ENCODE data around the gene FPR2.

Gene FPR2

DNA sequence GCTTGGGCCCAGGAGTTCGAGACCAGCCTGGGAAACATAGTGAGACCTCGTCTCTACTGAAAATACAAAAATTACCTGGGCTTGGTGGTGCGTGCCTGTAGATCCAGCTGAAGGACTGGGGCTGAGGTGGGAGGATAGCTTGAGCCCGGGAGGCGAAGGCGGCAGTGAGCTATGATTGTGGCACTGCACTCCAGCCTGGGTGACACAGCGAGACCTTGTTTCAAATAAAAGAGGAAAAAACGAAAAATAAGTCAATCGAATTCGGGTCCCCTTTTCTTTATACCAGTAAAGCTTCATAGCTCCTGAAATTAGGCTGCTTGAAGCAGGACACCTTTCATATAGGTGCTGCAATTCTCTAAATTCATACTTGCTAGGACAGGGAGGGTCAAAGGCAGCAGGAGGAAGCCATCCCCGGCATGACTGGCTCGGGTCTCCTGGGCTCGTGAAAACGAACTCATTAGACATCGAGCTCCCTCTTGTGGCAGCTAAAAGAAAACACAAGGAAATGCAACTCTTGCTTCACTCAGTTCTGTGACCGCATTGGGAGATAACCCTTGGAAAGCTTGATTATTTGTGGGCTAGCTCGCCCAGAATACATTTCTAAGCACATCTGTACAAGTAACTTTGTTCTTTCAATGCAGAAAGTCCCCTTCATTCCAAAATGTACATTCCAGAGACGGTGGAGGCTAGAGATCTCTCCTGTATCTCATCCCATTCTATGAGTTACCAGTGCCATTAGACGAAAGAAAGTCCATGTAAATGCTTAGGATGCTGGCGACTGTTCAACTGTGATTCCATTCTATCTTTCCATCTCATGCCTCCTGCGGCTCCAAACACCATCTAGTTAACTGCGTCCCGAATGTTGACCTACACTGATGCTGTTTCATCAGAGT lies 16.8 kb downstream of the FPR2 start:
- DNase-seq, result peak; percentile 45 to 90 (median 70)
- intact Hi-C loops (cut with DNase I), result no loop called here

DNA sequence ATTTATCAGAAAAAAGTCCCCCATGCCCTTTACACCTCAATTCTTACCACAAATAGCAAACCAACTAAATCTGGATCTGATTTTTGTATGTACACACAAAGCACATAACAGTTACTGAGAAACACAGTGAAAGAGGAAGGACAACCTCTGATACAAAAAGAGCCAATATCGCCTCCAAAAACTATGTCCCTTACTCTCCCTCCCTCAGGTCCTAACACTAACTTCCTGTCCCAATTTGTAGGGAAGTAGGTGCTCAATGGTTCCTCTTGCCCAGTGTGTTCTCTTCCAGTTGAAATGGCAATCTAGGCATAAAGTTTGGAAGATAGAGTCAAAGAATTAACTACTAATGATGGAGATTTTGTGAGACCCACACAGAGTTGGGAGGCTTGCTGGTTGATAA lies 18.2 kb downstream of the FPR2 start:
- intact Hi-C loops (cut with DNase I), result no loop called here
- DNase-seq, result no peak

DNA sequence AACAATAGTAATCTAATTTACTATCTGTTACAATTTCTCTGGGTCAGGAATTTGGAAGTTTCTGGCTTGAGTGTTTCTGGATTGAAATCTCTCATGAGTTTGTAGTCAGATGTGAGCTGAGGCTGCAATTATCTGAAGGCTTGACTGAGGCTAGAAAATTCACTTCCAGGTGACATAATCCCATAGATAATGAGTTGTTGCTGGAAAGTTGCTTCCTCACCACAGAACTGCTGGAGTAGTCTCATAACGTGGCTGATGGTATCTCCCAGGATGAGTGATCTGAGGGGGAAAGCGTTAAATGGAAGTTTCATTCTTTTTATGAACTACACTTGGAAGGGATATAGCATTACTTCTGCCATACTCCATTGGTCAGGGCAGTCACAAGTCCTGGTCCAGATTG lies 18.7 kb downstream of the FPR2 start:
- intact Hi-C loops (cut with DNase I), result no loop called here

DNA sequence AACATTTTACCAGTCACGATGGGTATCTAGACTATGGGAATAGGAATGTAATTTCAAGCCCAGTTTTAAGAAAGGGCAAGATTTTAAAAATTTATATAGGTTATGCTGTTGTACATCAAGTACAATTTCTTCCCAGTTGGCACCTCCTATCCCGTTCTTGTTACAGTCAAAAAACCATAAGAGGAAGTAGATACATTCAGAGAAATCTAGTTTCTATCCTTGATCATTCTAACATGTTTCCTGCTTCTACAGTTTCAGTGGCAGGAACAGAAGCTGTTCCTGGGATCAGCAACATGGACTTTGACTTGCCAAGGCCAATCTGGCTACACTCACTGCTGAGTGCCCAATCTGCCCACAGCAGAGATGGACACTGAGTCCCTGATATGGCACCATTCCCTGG lies 19.3 kb downstream of the FPR2 start:
- peak in 1 of 42 donors; percentile 31 for DNase-seq
- intact Hi-C loops (cut with DNase I), result no loop called here

More for the DNA sequence above, 18.7 kb downstream of the FPR2 start:
- peak in 1 of 42 donors; percentile 25 for DNase-seq

DNA sequence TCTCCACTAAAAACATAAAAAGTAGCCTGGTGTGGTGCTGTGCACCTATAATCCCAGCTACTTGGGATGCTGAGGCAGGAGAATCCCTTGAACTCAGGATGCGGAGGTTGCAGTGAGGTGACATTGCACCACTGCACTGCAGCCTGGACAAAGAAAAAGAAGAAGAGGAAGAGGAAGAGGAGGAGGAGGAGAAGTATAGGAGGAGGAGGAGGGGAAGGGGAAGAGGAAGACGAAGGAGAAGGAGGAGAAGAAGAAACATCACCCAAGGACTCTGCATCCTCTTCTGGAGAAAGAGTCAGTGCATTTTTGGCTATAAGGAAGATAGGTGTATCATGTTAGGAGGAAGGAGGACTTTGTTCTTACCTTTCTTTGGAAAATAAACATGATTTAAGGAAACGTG lies 21.0 kb downstream of the FPR2 start:
- DNase-seq, result peak in 1 of 42 donors; percentile 19
- intact Hi-C loops (cut with DNase I), result no loop called here

DNA sequence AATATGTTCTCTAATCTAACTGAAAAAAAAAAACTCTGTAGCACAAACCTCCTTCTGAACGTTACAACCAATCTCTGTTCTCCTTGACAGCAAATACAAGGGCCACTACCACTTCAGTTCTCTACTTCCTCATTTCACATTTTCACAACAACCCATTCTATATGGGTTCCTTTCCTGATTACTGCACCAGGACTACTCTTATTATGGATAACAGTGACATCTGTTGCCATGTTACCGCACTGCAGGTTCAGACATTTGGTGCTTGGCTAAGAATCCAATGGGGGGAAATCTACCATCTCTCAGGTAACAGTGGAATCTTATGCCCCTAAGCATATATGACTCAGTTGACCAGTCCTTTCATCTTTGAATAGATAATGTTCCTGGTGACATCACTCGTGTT lies 22.4 kb downstream of the FPR2 start:
- peak in 1 of 42 donors; percentile 28 for DNase-seq
- intact Hi-C loops (cut with DNase I), result no loop called here

DNA sequence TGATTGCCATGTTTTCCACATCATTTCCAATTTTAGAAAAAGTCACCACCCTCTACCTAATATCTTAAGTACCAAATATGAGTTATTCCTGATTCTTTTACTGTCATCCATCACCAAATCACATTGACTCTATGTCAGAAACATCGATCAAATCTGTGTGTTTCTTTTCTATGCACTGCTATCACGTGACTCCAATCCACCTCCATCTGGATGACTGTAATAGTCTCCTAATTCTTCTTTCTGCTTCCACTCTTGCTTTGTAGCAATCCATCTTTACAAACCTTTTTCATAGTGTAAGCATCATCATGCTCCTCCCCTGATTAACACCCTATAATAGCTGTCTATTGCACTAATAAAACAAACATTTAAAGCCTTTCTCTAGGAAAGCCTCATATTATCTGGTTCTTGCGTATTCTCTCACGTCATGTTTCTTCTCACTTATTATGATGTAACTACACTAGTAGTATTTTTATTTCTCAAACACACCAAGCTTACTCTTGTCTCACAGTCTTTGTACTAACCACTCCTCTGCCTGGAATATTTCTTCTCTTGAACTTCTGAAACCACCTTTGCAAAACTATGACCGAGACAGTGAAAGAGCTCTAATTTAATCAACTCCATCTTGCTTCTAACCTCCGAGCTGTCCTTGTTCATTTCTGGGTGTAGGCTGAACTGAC lies 23.3 kb downstream of the FPR2 start:
- no peak for DNase-seq
- intact Hi-C loops (cut with DNase I), result no loop called here

DNA sequence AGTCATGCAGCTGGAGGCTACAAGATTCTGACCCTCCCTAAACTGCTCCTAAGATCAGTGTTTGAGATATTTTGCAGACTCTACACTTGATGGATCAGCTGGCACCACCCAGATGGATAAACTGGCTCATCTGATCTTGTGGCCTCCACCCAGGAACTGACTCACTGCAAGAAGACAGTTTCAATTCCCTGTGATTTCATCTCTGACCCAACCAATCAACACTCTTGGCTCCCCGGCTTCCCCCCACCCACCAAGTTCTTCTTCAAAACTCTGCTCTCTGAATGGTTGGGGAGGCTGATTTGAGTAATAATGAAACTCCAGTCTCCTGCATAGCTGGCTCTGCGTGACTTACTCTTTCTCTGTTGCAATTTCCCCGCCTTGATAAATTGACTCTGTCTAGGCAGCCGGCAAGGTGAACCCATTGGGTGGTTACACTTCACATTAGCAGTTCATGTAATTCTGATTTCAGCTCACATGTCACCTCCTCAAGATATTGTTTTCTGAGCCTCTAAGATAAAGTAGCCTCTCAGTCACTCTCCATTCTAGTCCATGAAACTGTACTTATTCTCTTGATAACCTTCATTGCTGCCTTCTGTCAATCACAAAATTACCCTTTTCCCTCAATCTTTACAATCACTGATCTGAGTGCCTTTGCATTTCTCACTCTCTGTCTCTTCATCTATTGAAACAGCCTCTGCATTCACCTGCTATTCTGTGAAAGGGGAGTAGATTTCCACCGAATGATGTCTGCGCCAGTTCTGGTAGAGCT lies 24.1 kb downstream of the FPR2 start:
- intact Hi-C loops (cut with DNase I), result no loop called here
- peak in 22 of 42 donors; percentile 8 to 55 (median 30) for DNase-seq

DNA sequence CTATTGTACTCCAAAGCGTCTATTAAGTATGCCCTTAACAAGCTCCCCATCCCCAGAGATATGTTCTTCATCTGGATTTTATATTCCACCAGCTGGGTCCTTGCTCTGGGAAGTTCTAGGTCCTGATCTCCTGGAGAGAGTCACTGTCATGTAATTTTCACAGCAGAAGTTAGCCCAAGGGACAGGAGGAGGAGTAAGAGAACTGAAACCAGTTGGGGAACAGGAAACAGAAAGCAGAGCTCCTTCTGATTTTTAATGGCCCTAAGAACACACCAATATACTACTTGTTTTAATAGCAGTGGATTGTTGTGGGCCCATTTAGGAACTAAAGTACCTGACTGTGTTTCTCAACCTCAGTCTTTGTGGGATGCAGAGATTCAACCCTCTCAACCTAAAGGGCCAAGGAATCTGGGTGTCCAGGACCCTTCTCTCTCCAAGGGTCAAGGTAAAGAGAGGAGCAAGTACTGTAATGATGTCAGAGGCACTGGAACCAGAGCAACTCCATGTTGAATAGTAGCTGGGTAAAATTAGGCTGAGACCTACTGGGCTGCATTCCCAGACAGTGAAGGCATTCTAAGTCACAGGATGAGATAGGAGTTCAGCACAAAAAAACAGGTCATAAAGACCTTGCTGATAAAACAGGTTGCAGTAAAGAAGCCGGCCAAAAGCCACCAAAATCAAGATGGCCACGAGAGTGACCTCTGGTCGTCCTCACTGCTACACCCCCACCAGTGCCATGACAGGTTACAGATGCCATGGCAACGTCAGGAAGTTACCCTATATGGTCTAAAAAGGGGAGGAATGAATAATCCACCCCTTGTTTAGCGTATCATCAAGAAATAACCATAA lies 25.9 kb downstream of the FPR2 start:
- peak in 1 of 42 donors; percentile 1 for DNase-seq
- intact Hi-C loops (cut with DNase I), result no loop called here

DNA sequence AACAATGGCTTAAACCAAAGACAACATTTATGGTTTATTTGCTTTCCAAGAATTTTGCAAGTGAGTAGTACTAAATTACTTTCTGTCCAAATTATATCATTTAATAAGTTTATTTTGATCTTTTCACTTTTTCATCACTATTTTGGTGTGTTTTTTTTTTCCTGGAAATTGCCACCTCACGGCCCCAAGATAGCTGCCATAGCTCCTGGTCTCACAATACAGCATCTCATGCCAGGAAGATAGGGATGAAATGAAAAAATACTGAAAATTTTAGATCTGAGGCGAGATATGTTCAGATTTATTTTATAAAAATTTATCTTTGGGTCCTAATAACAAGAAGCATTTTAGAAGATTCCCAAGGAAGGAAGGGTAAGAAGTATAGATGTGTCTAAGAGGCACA lies 27.0 kb downstream of the FPR2 start:
- intact Hi-C loops (cut with DNase I), result no loop called here
- no peak for DNase-seq

DNA sequence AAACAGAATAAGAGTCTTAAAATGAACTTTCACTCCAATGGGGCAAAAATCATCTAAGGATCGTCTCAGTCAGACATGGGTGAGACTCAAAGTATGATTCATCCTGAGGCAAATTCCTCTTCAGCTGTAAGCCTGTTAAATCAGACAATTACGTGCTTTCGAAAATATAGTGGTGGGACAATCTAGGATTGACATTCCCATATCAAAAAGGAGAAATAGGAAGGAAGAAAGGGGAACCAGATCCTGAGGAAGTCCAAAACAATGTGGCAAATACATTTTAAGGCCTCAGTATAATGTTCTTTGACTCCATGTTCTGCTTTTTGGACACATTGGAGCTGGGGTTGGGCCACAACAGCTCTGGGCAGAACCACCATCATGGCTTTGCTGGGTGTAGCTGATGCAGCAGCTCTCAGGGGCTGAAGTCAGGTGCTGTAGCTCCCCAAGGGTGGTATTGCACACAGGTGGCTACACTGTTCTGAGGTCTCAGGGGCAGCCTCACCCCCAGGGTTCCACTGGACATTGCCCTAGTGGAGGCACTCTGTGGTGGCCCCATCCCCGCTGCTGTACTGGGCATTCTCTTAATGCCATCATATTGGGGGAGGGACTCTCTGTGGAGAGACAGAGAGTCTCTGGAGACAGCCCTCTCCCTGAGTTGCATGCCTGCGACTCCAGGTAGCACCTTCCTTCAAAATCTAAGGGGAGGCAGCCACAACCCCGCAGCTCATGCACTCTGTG lies 28.2 kb downstream of the FPR2 start:
- intact Hi-C loops (cut with DNase I), result no loop called here
- no peak for DNase-seq

DNA sequence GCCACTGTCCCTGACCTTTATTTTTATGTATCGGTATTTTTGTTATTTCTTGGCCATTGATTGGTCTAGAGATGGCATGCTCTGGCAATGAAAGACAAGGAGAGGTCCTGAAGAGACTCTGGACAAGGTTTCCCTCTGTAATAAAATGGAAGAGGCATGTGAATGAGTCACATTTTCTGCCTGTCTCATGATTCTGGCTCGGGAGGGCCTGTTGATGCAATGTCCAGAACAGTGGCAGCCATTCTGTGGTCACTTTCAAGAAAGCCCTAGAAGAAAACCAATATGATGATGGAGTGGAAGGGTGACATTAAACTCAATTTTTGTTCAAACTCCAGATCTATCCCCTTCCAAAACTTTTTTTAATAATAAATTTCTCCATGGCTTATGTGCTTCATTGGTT lies 32.0 kb downstream of the FPR2 start:
- intact Hi-C loops (cut with DNase I), result no loop called here
- DNase-seq, result no peak

DNA sequence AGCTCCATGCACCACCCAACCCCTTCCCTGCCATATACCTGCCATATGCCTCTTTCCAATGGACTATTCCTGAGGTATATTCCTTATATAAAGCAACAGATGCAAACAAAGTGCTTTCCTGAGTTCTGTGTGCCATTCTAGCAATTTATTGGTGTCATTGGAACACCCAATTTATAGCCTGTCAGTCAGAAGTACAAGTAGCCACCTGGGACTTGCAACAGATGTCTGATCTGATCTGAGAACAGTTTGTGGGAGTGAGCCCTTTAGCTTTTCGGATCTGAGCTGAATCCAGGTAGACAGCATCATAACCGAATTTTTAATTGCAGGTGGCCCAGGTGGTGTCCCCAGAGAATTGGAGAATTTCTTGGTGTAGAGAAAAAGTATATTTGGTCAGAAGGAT lies 33.0 kb downstream of the FPR2 start:
- intact Hi-C loops (cut with DNase I), result no loop called here
- no peak for DNase-seq

DNA sequence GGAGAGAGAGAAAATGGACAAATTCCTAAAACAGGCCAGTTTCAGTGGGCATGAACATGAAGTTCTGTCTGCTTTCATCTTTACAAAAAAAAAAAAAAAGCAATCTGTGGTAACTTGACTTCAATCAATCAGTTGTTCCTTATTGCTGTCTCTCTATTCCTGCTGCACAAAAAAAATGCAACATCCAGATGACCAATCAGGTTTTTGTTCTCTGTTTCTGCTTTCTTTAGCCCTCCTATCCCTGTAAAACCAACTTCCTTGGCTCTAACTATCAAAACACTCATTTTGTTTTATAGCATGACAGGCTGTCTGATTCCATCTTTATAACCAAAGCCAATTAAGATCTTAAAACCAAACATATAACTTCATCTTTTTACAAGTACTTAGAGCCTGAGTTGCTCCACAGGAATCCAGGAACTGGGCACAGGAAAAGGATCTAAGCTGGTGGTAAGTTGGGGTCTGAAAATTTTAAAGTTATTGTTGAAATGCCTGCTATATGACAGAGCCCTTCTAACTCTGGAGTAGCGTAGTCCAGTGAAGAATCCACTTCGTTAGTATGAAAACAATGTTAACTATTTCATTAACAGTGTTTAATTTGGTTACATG lies 34.0 kb downstream of the FPR2 start, which contains the start of gene FPR3:
Gene FPR3, plus strand, starts transcription at position 273 of the 606 bp plus-strand sequence. CDS start 28,592 bp downstream, outside the sequence.
- DNase-seq, result no peak
- intact Hi-C loops (cut with DNase I), result no loop called here

DNA sequence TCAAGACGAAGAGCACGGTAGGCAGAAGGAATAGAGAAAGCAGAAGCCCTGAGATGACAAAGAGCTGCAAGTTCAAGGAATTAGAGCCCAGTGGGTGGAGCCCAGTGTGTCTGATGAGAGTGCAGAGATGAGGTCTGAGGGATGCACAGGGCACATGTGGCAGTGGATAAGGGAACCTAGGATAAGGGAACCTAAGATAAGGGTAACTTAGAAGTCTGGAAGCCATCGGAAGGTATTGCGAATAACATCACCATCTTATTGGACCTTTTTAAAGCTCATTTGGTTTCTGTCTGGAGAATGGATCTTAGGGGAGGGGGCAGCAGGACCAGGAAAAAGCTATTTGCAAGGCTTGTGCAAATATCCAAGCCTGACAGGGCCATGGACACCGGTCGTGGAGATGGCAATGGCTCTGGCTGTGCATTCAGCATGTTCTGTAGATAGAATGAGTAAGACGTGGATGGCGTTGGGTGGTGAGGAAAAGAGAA lies 35.3 kb downstream of the FPR2 start:
- intact Hi-C loops (cut with DNase I), result no loop called here

DNA sequence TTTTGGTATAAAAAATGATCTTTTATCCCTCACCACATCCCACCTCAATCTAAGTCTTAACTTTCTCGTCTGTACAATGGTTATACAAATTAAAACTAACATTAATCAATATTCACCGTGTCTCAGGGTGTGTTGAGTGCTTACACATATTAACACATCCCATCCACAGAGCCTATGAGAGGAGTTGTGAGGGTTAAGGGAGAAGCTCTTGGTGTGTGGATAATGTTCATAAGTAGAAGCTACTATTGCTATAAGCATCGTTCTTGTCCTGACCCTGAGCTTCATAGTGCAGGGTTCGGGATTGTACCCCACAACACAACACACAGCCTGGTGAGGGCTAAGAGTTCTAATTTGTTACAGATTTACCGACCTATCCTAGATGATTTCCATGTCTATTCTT lies 36.5 kb downstream of the FPR2 start:
- intact Hi-C loops (cut with DNase I), result no loop called here

More for the DNA sequence above, 35.3 kb downstream of the FPR2 start:
- DNase-seq, result no peak

DNA sequence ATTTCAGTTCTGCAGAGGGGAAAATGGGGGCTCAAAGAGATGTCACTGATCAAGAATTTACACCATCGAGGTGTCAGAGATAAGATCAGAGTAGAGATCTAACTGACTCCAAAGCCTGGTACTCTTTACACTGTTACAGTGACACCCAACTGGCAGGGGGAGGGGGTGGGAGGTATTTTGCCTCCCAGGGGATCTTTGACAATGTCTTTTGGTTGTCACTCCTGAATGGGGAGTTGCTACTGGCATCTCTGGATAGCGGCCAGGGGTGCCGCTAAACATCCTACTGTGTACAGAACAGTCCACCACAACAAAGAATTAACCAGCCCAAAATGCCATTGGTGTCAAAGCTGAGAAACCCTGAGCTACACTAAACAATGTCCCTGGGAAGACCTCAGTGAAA lies 37.1 kb downstream of the FPR2 start:
- no peak for DNase-seq
- intact Hi-C loops (cut with DNase I), result no loop called here

More for the DNA sequence above, 36.5 kb downstream of the FPR2 start:
- no peak for DNase-seq
